GM21515 (cell line): ENCODE results near the gene IL7R.
"Not testable (repeated sequence)": the region's sequence is repeated elsewhere in the genome, so short reads cannot be mapped to it uniquely, and the experiment has no call there.

Source experiments
- ATAC-seq: cut with Tn5 transposase; IDR thresholded peaks from one replicate; pipeline ENCODE4 v1.9.1; 2021; ENCODE audit not compliant: unreplicated experiment

IL7R gene

GRCh38 chr5:35838370-35839042 lies 18.2 kb upstream of the IL7R start:
- no peak for ATAC-seq

- ATAC-seq: no peak
These were observed 13.8 kb upstream of the IL7R start for GRCh38 chr5:35842856-35843255.

- ATAC-seq: not testable (repeated sequence)
These were observed 11.2 kb upstream of the IL7R start for GRCh38 chr5:35845508-35845907.

- ATAC-seq: no peak
These were observed 9.2 kb upstream of the IL7R start for GRCh38 chr5:35847491-35847890.

- no peak for ATAC-seq
These were observed 8.7 kb upstream of the IL7R start for GRCh38 chr5:35847961-35848360.

GRCh38 chr5:35849860-35850259 lies 6.8 kb upstream of the IL7R start:
- ATAC-seq: no peak

GRCh38 chr5:35850967-35851680 lies 5.6 kb upstream of the IL7R start:
- no peak for ATAC-seq

- ATAC-seq: no peak
These were observed 4.5 kb upstream of the IL7R start for GRCh38 chr5:35852084-35852734.

GRCh38 chr5:35852773-35853172 lies 3.9 kb upstream of the IL7R start:
- ATAC-seq: no peak

GRCh38 chr5:35853631-35854030 lies 3.1 kb upstream of the IL7R start:
- ATAC-seq: no peak

GRCh38 chr5:35854248-35854647 lies 2.4 kb upstream of the IL7R start:
- ATAC-seq: no peak

- ATAC-seq: no peak
These were observed 1.5 kb upstream of the IL7R start for GRCh38 chr5:35855187-35855586.

GRCh38 chr5:35856186-35856764 lies 416 bp upstream of the IL7R start:
- not testable (repeated sequence) for ATAC-seq

- ATAC-seq: no peak
These were observed 1.0 kb downstream of the IL7R start for GRCh38 chr5:35857606-35858205.

- no peak for ATAC-seq
These were observed 2.5 kb downstream of the IL7R start for GRCh38 chr5:35859101-35859661.

GRCh38 chr5:35860686-35861085 lies 4.0 kb downstream of the IL7R start:
- ATAC-seq: no peak

GRCh38 chr5:35861718-35862117 lies 5.0 kb downstream of the IL7R start:
- ATAC-seq: no peak

- ATAC-seq: no peak
These were observed 5.4 kb downstream of the IL7R start for GRCh38 chr5:35862126-35862525.

GRCh38 chr5:35863159-35863558 lies 6.5 kb downstream of the IL7R start:
- ATAC-seq: no peak

GRCh38 chr5:35867998-35868397 lies 11.3 kb downstream of the IL7R start:
- no peak for ATAC-seq

GRCh38 chr5:35869685-35870277 lies 13.1 kb downstream of the IL7R start:
- ATAC-seq: no peak
